WTC11 (cell line): ENCODE measurements around the gene ZFYVE26. TPM values are rescaled to one million over a fixed set of nuclear protein-coding genes. Genes with fewer than 3 reads are reported as not detected.

Experiments
- ATAC-seq: fragments of 200-7000 bp; cut with Tn5 transposase; 2 replicates; pipeline ENCODE4 v1.10.0; 2021; ENCODE audit warnings: mild to moderate bottlenecking, moderate library complexity
- CTCF ChIA-PET: fragments of 300-600 bp; sonication (Branson Sonifier 250); formaldehyde crosslinking; loops from one replicate; lab custom pipeline; 2021; ENCODE audit warnings: antibody characterized with exemption; lab: Charles Lee
- POLR2A ChIA-PET: fragments of 350-600 bp; sonication (Branson Sonifier 250); formaldehyde crosslinking; loops from one replicate; lab custom pipeline; 2021; ENCODE audit warnings: antibody characterized with exemption; lab: Charles Lee
- DNase-seq: peaks from one replicate; pipeline ENCODE4 v3.0.0; 2021; ENCODE audit warnings: low spot score
- H3K27ac Mint-ChIP-seq: 2 replicates; pipeline ENCODE4 v1.8.0; 2021; ENCODE audit warnings: mixed read lengths
- H3K27me3 Mint-ChIP-seq: 2 replicates; pipeline ENCODE4 v1.8.0; 2021; ENCODE audit warnings: low read depth, mild to moderate bottlenecking, moderate library complexity, mixed read lengths
- H3K36me3 Mint-ChIP-seq: 2 replicates; pipeline ENCODE4 v1.8.0; 2021; ENCODE audit warnings: mixed read lengths
- H3K4me1 Mint-ChIP-seq: 2 replicates; pipeline ENCODE4 v1.8.0; 2022; ENCODE audit warnings: mixed read lengths
- H3K4me3 Mint-ChIP-seq: 2 replicates; pipeline ENCODE4 v1.8.0; 2021; ENCODE audit warnings: mild to moderate bottlenecking, moderate library complexity, mixed read lengths
- H3K9me3 Mint-ChIP-seq: 2 replicates; pipeline ENCODE4 v1.8.0; 2021; ENCODE audit warnings: mixed read lengths
- GRHL2 ChIP-seq: fragments of 250-450 bp; sonication (Bioruptor Pico); IDR thresholded peaks from 2 replicates; pipeline ENCODE4 v1.8.0; 2022; ENCODE audit warnings: mild to moderate bottlenecking, moderate library complexity; ENCODE audit not compliant: insufficient replicate concordance, severe bottlenecking
- HMGA2 ChIP-seq: fragments of 250-450 bp; sonication (Bioruptor Pico); IDR thresholded peaks from 2 replicates; pipeline ENCODE4 v1.4.0; 2021; ENCODE audit warnings: mild to moderate bottlenecking, moderate library complexity
- NFATC4 ChIP-seq: fragments of 250-450 bp; sonication (Bioruptor Pico); IDR thresholded peaks from 2 replicates; pipeline ENCODE4 v1.9.0; 2021; ENCODE audit warnings: mild to moderate bottlenecking
- SMAD3 ChIP-seq: sonication (generic); formaldehyde crosslinking; IDR thresholded peaks from 2 replicates; pipeline ENCODE4 v1.8.0; 2022; ENCODE audit warnings: missing genetic modification reagents, mild to moderate bottlenecking, borderline replicate concordance
- SOX15 ChIP-seq: fragments of 250-450 bp; sonication (Bioruptor Pico); IDR thresholded peaks from 2 replicates; pipeline ENCODE4 v1.9.0; 2021; ENCODE audit warnings: mild to moderate bottlenecking
- ZMAT4 ChIP-seq: fragments of 250-450 bp; sonication (Bioruptor Pico); IDR thresholded peaks from 2 replicates; pipeline ENCODE4 v1.9.0; 2021; ENCODE audit warnings: mild to moderate bottlenecking
- ZNF121 ChIP-seq: sonication (generic); formaldehyde crosslinking; IDR thresholded peaks from 2 replicates; pipeline ENCODE4 v1.8.0; 2023; ENCODE audit warnings: missing genetic modification reagents
- ZNF219 ChIP-seq: sonication (generic); formaldehyde crosslinking; IDR thresholded peaks from 2 replicates; pipeline ENCODE4 v1.8.0; 2023; ENCODE audit warnings: missing genetic modification reagents, mild to moderate bottlenecking, borderline replicate concordance
- ZNF317 ChIP-seq: sonication (generic); formaldehyde crosslinking; IDR thresholded peaks from 2 replicates; pipeline ENCODE4 v1.8.1; 2023; ENCODE audit warnings: low read depth, mild to moderate bottlenecking, moderate library complexity, missing genetic modification reagents, borderline replicate concordance
- ZNF532 ChIP-seq: fragments of 250-450 bp; sonication (Bioruptor Pico); IDR thresholded peaks from 2 replicates; pipeline ENCODE4 v1.9.0; 2021; ENCODE audit warnings: mild to moderate bottlenecking, borderline replicate concordance
- total RNA-seq: library from RNA; stranded (reverse); gene quantifications from 3 replicates; pipeline ENCODE4 v1.2.3, GENCODE V29; 2021
- TF ChIP-seq, protein P1 (sequence below): sonication (generic); formaldehyde crosslinking; IDR thresholded peaks from 2 replicates; pipeline ENCODE4 v1.8.1; 2023; ENCODE audit warnings: mild to moderate bottlenecking, moderate library complexity, missing genetic modification reagents
- TF ChIP-seq, protein P2 (sequence below): sonication (generic); formaldehyde crosslinking; conservative IDR thresholded peaks from 2 replicates; pipeline ENCODE4 v1.8.1; 2022; ENCODE audit warnings: mild to moderate bottlenecking, missing genetic modification reagents
- TF ChIP-seq, protein P3 (sequence below): sonication (generic); formaldehyde crosslinking; conservative IDR thresholded peaks from 2 replicates; pipeline ENCODE4 v1.8.1; 2023; ENCODE audit warnings: mild to moderate bottlenecking, low read depth, missing genetic modification reagents, moderate library complexity

Gene ZFYVE26
- total RNA-seq, 1 experiment from 2014 or later: 25.8 TPM

DNA sequence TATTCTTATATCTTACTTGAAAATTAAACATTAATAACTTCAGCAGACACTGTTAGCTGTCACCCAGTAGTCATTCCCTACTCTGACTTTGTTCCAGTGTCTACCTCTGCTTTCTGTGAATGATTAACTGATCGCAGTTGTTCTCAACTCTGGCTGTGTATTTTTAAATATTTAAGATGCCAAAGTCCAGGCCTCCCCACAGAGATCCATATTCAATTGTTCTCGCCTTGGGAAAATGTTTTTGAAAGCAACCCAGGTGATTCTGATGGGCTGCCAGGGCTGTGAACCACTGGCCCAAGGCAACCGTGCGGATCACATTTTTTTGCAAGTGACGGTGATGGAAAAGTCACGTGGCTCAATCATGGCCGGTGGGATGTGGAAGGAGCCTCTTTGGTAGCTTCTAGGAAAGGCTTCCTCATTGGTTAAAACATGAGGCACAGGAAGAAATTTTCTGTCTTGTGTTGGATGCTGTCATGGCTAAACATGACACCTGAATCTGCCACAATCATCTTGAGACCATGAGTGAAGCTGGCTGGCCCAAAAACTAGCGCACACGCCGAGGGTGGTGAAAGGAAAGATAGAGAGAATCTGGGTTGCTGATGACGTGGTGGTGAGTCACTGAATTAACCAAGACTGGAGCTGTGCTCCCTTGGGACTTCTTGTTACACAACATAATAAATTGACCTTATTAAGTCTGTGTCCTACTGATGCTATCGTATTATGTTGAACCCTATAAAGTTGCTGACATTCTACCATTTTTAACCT, 77.5 kb downstream of the ZFYVE26 start:
- Mint-ChIP-seq H3K4me3 (no peak overlapping the region), H3K4me1 (peaks cover 8% of the 10 kb centered on the region; the same call in 1 of the 2 replicates), H3K36me3 (no peaks in the 10 kb centered on the region), H3K27me3 (peaks cover 3% of the 10 kb centered on the region; the same call in 1 of the 2 replicates), H3K27ac (no peak overlapping the region), H3K9me3 (no peaks in the 10 kb centered on the region)
- ATAC-seq (no peak), DNase-seq (no peak)
- TF ChIP-seq ZNF121 (CRISPR knock-in tag): no peak
- no peak for TF ChIP-seq ZNF317 (CRISPR knock-in tag)
- POLR2A ChIA-PET: no interaction called here
- CTCF ChIA-PET: no interaction called here

GRCh38 chr14:67736771-67737170, 79.6 kb downstream of the ZFYVE26 start:
- H3K4me3 Mint-ChIP-seq: no peak overlapping the region
- H3K9me3 Mint-ChIP-seq: no peaks in the 10 kb centered on the region
- no peak overlapping the region for H3K27ac Mint-ChIP-seq
- H3K4me1 Mint-ChIP-seq: peaks cover 8% of the 10 kb centered on the region; the same call in 1 of the 2 replicates
- no peaks in the 10 kb centered on the region for H3K36me3 Mint-ChIP-seq
- no peaks in the 10 kb centered on the region for H3K27me3 Mint-ChIP-seq
- no peak for DNase-seq
- POLR2A ChIA-PET: no interaction called here
- CTCF ChIA-PET: no interaction called here
- ATAC-seq: no peak
- TF ChIP-seq GRHL2 (CRISPR knock-in tag): no peak
- no peak for TF ChIP-seq ZMAT4 (CRISPR knock-in tag)
- TF ChIP-seq, protein P1, sequence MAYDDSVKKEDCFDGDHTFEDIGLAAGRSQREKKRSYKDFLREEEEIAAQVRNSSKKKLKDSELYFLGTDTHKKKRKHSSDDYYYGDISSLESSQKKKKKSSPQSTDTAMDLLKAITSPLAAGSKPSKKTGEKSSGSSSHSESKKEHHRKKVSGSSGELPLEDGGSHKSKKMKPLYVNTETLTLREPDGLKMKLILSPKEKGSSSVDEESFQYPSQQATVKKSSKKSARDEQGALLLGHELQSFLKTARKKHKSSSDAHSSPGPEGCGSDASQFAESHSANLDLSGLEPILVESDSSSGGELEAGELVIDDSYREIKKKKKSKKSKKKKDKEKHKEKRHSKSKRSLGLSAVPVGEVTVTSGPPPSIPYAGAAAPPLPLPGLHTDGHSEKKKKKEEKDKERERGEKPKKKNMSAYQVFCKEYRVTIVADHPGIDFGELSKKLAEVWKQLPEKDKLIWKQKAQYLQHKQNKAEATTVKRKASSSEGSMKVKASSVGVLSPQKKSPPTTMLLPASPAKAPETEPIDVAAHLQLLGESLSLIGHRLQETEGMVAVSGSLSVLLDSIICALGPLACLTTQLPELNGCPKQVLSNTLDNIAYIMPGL (CRISPR knock-in tag): no peak
- TF ChIP-seq, protein P2, sequence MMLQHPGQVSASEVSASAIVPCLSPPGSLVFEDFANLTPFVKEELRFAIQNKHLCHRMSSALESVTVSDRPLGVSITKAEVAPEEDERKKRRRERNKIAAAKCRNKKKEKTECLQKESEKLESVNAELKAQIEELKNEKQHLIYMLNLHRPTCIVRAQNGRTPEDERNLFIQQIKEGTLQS (CRISPR knock-in tag): no peak
- no peak for TF ChIP-seq ZNF532 (CRISPR knock-in tag)
- TF ChIP-seq, protein P3, sequence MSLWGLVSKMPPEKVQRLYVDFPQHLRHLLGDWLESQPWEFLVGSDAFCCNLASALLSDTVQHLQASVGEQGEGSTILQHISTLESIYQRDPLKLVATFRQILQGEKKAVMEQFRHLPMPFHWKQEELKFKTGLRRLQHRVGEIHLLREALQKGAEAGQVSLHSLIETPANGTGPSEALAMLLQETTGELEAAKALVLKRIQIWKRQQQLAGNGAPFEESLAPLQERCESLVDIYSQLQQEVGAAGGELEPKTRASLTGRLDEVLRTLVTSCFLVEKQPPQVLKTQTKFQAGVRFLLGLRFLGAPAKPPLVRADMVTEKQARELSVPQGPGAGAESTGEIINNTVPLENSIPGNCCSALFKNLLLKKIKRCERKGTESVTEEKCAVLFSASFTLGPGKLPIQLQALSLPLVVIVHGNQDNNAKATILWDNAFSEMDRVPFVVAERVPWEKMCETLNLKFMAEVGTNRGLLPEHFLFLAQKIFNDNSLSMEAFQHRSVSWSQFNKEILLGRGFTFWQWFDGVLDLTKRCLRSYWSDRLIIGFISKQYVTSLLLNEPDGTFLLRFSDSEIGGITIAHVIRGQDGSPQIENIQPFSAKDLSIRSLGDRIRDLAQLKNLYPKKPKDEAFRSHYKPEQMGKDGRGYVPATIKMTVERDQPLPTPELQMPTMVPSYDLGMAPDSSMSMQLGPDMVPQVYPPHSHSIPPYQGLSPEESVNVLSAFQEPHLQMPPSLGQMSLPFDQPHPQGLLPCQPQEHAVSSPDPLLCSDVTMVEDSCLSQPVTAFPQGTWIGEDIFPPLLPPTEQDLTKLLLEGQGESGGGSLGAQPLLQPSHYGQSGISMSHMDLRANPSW (CRISPR knock-in tag): no peak
- no peak for TF ChIP-seq SMAD3 (CRISPR knock-in tag)
- TF ChIP-seq NFATC4: no peak
- TF ChIP-seq SOX15 (CRISPR knock-in tag): no peak
- no peak for TF ChIP-seq ZNF219 (CRISPR knock-in tag)
- no peak for TF ChIP-seq HMGA2
- TF ChIP-seq, all 79 proteins: peak for 0
